A673 (cell line): ENCODE measurements around the gene TXNDC16.

ENCODE experiments used
- CTCF ChIP-seq: fragments of 300-800, 200-600 bp; sonication (generic); conservative IDR thresholded peaks from 2 replicates; pipeline ENCODE4 v1.5.1; 2017; ENCODE audit warnings: low read depth, mild to moderate bottlenecking, antibody characterized with exemption, low read length, moderate library complexity, mixed read lengths
- EZH2 ChIP-seq: fragments of 200-600 bp; sonication (generic); IDR thresholded peaks from 2 replicates; pipeline ENCODE4 v1.6.1; 2017; ENCODE audit warnings: borderline replicate concordance, low read depth, mild to moderate bottlenecking, mixed read lengths, antibody characterized with exemption, low read length; ENCODE audit not compliant: poor library complexity, severe bottlenecking

DNA sequence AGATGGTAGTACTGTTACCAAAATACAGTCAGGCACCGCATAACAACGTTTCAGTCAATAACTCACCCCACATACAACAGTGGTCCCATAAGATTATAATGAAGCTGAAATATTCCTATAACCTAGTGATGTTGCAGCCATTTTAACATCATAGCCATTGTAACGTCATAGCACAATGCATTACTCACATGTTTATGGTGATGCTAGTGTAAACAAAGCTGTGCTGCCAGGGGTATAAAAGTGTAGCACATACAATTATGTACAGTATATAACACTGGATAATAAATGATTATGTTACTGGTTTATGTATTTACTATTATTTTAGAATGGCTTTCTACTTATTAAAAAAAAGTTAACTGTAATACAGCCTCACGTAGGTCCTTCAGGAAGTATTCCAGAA lies 37.3 kb upstream of the TXNDC16 start:
- TF ChIP-seq EZH2 = no peak
- TF ChIP-seq CTCF = no peak
